HepG2 (cell line): ENCODE results near the gene RPS6KA3. TPM values are rescaled to one million over a fixed set of nuclear protein-coding genes. Genes with fewer than 3 reads are reported as not detected.
A peak's percentile ranks its signal among the peaks of the same experiment; 100 is the strongest.

Experiments used
- AHR ChIP-seq: IDR thresholded peaks from 2 replicates; pipeline ENCODE4 v1.6.1; 2018; ENCODE audit warnings: missing genetic modification reagents, missing compliant biosample characterization
- ARNT2 ChIP-seq: sonication (generic); formaldehyde crosslinking; IDR thresholded peaks from 2 replicates; pipeline ENCODE4 v1.8.0; 2022; ENCODE audit warnings: mild to moderate bottlenecking, low read depth, missing genetic modification reagents, moderate library complexity
- CAMTA2 ChIP-seq: sonication (generic); formaldehyde crosslinking; IDR thresholded peaks from 2 replicates; pipeline ENCODE4 v1.4.0; 2020; ENCODE audit warnings: mild to moderate bottlenecking, missing genetic modification reagents, borderline replicate concordance
- ELK4 ChIP-seq: sonication (generic); formaldehyde crosslinking; IDR thresholded peaks from 2 replicates; pipeline ENCODE4 v1.9.0; 2021; ENCODE audit warnings: missing genetic modification reagents, borderline replicate concordance
- FOSL1 ChIP-seq: sonication (generic); formaldehyde crosslinking; IDR thresholded peaks from 2 replicates; pipeline ENCODE4 v1.9.0; 2021; ENCODE audit warnings: missing genetic modification reagents, borderline replicate concordance
- GTF2F1 ChIP-seq: fragments of 150-350 bp; IDR thresholded peaks from 2 replicates; pipeline ENCODE4 v1.6.1; 2014; ENCODE audit warnings: low read length
- KMT2B ChIP-seq: IDR thresholded peaks from 2 replicates; pipeline ENCODE4 v1.6.1; 2016; ENCODE audit warnings: missing genetic modification reagents, missing compliant biosample characterization
- MED1 ChIP-seq: sonication (generic); formaldehyde crosslinking; IDR thresholded peaks from 2 replicates; pipeline ENCODE4 v1.4.0; 2020; ENCODE audit warnings: missing genetic modification reagents
- MEIS1 ChIP-seq: sonication (generic); formaldehyde crosslinking; IDR thresholded peaks from 2 replicates; pipeline ENCODE4 v1.9.0; 2021; ENCODE audit warnings: mild to moderate bottlenecking, missing genetic modification reagents, moderate library complexity, borderline replicate concordance
- MXD1 ChIP-seq: sonication (generic); formaldehyde crosslinking; IDR thresholded peaks from 2 replicates; pipeline ENCODE4 v1.4.0; 2020; ENCODE audit warnings: mild to moderate bottlenecking, missing genetic modification reagents
- MZF1 ChIP-seq: sonication (generic); formaldehyde crosslinking; IDR thresholded peaks from 2 replicates; pipeline ENCODE4 v1.8.1; 2023; ENCODE audit warnings: mild to moderate bottlenecking, missing genetic modification reagents, borderline replicate concordance
- TARDBP ChIP-seq: sonication (generic); formaldehyde crosslinking; IDR thresholded peaks from 2 replicates; pipeline ENCODE4 v1.8.0; 2022; ENCODE audit warnings: mild to moderate bottlenecking, missing genetic modification reagents
- ZNF234 ChIP-seq: sonication (generic); formaldehyde crosslinking; conservative IDR thresholded peaks from 2 replicates; pipeline ENCODE4 v1.5.1; 2020; ENCODE audit warnings: mild to moderate bottlenecking, missing genetic modification reagents
- ZNF24 ChIP-seq: fragments of 450-650 bp; IDR thresholded peaks from 2 replicates; pipeline ENCODE4 v1.6.1; 2017; ENCODE audit warnings: antibody characterized with exemption, mild to moderate bottlenecking
- ZNF335 ChIP-seq: sonication (generic); formaldehyde crosslinking; IDR thresholded peaks from 2 replicates; pipeline ENCODE4 v1.4.0; 2020; ENCODE audit warnings: missing genetic modification reagents
- ZNF841 ChIP-seq: sonication (generic); formaldehyde crosslinking; IDR thresholded peaks from 2 replicates; pipeline ENCODE4 v1.8.1; 2023; ENCODE audit warnings: missing genetic modification reagents, borderline replicate concordance
- polyA plus RNA-seq, 8 experiments: library from polyadenylated mRNA; depleted of rRNA in 3 of 8; stranded (reverse) in 7 of 8; unstranded in 1 of 8; fragments of >200 nt; fragmentation: Illumina TruSeq in 4 of 8; extraction: Trizol in 4 of 8; gene quantifications; 2 replicates each; pipeline versions ENCODE4 v1.2.1 to v1.2.3, GENCODE V29; 2011 to 2016; ENCODE audit warnings: low read depth in 4 of 8, missing spikeins in 1 of 8, mixed read lengths in 1 of 8; ENCODE audit not compliant: insufficient read depth in 1 of 8
- total RNA-seq, 5 experiments: library from RNA; depleted of rRNA; stranded (reverse); fragments of >200 nt; fragmentation: Illumina TruSeq; extraction: Trizol; gene quantifications; 2 replicates each; pipeline ENCODE4 v1.2.3, GENCODE V29; 2016; ENCODE audit warnings: low read depth in 1 of 5
- TF ChIP-seq, protein P1 (sequence below): sonication (generic); formaldehyde crosslinking; conservative IDR thresholded peaks from 2 replicates; pipeline ENCODE4 v1.8.0; 2022; ENCODE audit warnings: mild to moderate bottlenecking, moderate library complexity, missing genetic modification reagents
- TF ChIP-seq, protein P2 (sequence below): sonication (generic); formaldehyde crosslinking; IDR thresholded peaks from 2 replicates; pipeline ENCODE4 v1.8.1; 2022; ENCODE audit warnings: mild to moderate bottlenecking, missing genetic modification reagents
- TF ChIP-seq, protein P3 (sequence below): sonication (generic); formaldehyde crosslinking; IDR thresholded peaks from 2 replicates; pipeline ENCODE4 v1.5.0; 2020; ENCODE audit warnings: mild to moderate bottlenecking, missing genetic modification reagents

RPS6KA3 gene
- total and polyA plus RNA-seq, 2 of the 13 experiments (the other 11 are each of a cell fraction or from before 2014, with no cell fraction given), result 314 to 357 TPM

DNA sequence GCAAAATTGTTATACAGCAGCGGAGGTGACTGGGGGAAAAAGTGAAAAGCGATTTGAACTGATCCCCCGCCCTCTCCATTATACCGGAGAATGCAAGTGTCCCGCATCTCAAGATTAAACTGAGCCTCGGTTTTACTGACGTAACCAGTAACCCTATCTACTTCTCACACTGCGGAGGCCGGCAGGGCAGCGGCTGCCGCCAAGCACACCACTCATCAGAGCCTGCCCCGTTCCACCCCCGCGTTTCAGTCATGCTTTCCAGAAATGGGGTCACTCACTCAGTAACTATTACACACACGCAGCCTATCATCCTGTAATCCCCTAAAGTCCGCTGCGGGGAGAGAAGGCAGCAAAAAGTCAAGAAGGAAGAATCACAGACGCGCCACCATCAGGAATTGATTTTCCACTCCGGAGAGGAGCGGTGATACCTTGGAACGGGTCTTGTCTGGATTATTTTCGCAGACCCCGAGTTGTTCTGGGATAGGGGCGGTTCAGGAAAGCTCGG lies 1.4 kb downstream of the RPS6KA3 start (continued):
- no peak for TF ChIP-seq ELK4 (CRISPR knock-in tag)
- no peak for TF ChIP-seq FOSL1 (CRISPR knock-in tag)
- TF ChIP-seq ARNT2 (CRISPR knock-in tag), result no peak
- TF ChIP-seq, protein P1, sequence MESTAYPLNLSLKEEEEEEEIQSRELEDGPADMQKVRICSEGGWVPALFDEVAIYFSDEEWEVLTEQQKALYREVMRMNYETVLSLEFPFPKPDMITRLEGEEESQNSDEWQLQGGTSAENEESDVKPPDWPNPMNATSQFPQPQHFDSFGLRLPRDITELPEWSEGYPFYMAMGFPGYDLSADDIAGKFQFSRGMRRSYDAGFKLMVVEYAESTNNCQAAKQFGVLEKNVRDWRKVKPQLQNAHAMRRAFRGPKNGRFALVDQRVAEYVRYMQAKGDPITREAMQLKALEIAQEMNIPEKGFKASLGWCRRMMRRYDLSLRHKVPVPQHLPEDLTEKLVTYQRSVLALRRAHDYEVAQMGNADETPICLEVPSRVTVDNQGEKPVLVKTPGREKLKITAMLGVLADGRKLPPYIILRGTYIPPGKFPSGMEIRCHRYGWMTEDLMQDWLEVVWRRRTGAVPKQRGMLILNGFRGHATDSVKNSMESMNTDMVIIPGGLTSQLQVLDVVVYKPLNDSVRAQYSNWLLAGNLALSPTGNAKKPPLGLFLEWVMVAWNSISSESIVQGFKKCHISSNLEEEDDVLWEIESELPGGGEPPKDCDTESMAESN (CRISPR knock-in tag), result no peak
- TF ChIP-seq ZNF841, result no peak
- TF ChIP-seq KMT2B, result no peak
- no peak for TF ChIP-seq AHR (CRISPR knock-in tag)
- TF ChIP-seq, protein P2, sequence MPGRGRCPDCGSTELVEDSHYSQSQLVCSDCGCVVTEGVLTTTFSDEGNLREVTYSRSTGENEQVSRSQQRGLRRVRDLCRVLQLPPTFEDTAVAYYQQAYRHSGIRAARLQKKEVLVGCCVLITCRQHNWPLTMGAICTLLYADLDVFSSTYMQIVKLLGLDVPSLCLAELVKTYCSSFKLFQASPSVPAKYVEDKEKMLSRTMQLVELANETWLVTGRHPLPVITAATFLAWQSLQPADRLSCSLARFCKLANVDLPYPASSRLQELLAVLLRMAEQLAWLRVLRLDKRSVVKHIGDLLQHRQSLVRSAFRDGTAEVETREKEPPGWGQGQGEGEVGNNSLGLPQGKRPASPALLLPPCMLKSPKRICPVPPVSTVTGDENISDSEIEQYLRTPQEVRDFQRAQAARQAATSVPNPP (CRISPR knock-in tag), result 0 out of 2 replicates have a peak, but pooled peaks have one; percentile 22
- no peak for TF ChIP-seq CAMTA2 (CRISPR knock-in tag)
- no peak for TF ChIP-seq MEIS1 (CRISPR knock-in tag)
- TF ChIP-seq ZNF335 (CRISPR knock-in tag), result no peak
- TF ChIP-seq MED1 (CRISPR knock-in tag), result peak; percentile 50
- TF ChIP-seq ZNF24, result no peak
- TF ChIP-seq, protein P3, sequence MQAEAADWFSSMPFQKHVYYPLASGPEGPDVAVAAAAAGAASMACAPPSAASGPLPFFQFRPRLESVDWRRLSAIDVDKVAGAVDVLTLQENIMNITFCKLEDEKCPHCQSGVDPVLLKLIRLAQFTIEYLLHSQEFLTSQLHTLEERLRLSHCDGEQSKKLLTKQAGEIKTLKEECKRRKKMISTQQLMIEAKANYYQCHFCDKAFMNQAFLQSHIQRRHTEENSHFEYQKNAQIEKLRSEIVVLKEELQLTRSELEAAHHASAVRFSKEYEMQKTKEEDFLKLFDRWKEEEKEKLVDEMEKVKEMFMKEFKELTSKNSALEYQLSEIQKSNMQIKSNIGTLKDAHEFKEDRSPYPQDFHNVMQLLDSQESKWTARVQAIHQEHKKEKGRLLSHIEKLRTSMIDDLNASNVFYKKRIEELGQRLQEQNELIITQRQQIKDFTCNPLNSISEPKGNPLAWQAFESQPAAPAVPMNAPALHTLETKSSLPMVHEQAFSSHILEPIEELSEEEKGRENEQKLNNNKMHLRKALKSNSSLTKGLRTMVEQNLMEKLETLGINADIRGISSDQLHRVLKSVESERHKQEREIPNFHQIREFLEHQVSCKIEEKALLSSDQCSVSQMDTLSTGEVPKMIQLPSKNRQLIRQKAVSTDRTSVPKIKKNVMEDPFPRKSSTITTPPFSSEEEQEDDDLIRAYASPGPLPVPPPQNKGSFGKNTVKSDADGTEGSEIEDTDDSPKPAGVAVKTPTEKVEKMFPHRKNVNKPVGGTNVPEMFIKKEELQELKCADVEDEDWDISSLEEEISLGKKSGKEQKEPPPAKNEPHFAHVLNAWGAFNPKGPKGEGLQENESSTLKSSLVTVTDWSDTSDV (CRISPR knock-in tag), result no peak
- no peak for TF ChIP-seq MZF1 (CRISPR knock-in tag)
- TF ChIP-seq TARDBP, result no peak
- TF ChIP-seq MXD1 (CRISPR knock-in tag), result no peak
- TF ChIP-seq ZNF234 (CRISPR knock-in tag), result no peak
- TF ChIP-seq GTF2F1, result no peak
